Caco-2 (cell line): ENCODE data around the gene AMH. TPM values are rescaled to one million over a fixed set of nuclear protein-coding genes. Genes with fewer than 3 reads are reported as not detected.

Source experiments
- BruUV-seq: library from RNA; stranded (reverse); fragments of 400-500 nt; replicated peaks from 2 replicates; lab custom pipeline; 2021; lab: Mats Ljungman, UMichigan
- CTCF ChIA-PET: fragments of 300-600 bp; sonication (Branson Sonifier 250); formaldehyde crosslinking; loops from one replicate; lab custom pipeline; 2022; ENCODE audit warnings: antibody characterized with exemption; lab: Charles Lee
- POLR2A ChIA-PET: fragments of 300-600 bp; sonication (Branson Sonifier 250); formaldehyde crosslinking; loops from one replicate; lab custom pipeline; 2022; ENCODE audit warnings: antibody characterized with exemption; lab: Charles Lee
- DNase-seq, 2 experiments: peaks; one replicate each; pipeline versions ENCODE4 v3.0.0 to v3.0.0-alpha.2; 2020 to 2022
- H3K27me3 ChIP-seq: replicated peaks from 2 replicates; pipeline ENCODE4 v1.6.0; 2011; ENCODE audit warnings: low read length; ENCODE audit not compliant: control insufficient read depth, insufficient read depth
- H3K36me3 ChIP-seq: 2 replicates; pipeline ENCODE4 v1.5.1; 2011; ENCODE audit warnings: low read length; ENCODE audit not compliant: control insufficient read depth, insufficient read depth
- H3K4me1 ChIP-seq: fragments of 250-450 bp; sonication (Bioruptor Pico); 2 replicates; pipeline ENCODE4 v1.5.1; 2020; ENCODE audit warnings: mild to moderate bottlenecking
- H3K4me3 ChIP-seq: 2 replicates; pipeline ENCODE4 v1.5.1; 2011; ENCODE audit warnings: low read depth, mild to moderate bottlenecking, control low read depth, low read length
- H3K9me3 ChIP-seq: fragments of 250-450 bp; sonication (Bioruptor Pico); 2 replicates; pipeline ENCODE4 v1.5.1; 2020; ENCODE audit warnings: mild to moderate bottlenecking, moderate library complexity
- H3K27ac Mint-ChIP-seq: one replicate; pipeline ENCODE4 v1.8.0; 2022; ENCODE audit warnings: mixed read lengths; ENCODE audit not compliant: unreplicated experiment
- H3K27me3 Mint-ChIP-seq: one replicate; pipeline ENCODE4 v1.8.0; 2022; ENCODE audit warnings: mixed read lengths; ENCODE audit not compliant: insufficient read depth, unreplicated experiment
- H3K36me3 Mint-ChIP-seq: one replicate; pipeline ENCODE4 v1.8.0; 2022; ENCODE audit warnings: mild to moderate bottlenecking, mixed read lengths; ENCODE audit not compliant: insufficient read depth, unreplicated experiment
- H3K4me1 Mint-ChIP-seq: one replicate; pipeline ENCODE4 v1.8.0; 2022; ENCODE audit warnings: low read depth, mixed read lengths; ENCODE audit not compliant: unreplicated experiment
- H3K4me3 Mint-ChIP-seq: one replicate; pipeline ENCODE4 v1.8.0; 2022; ENCODE audit warnings: mild to moderate bottlenecking, moderate library complexity, mixed read lengths; ENCODE audit not compliant: unreplicated experiment
- H3K9me3 Mint-ChIP-seq: one replicate; pipeline ENCODE4 v1.8.0; 2022; ENCODE audit warnings: mixed read lengths; ENCODE audit not compliant: unreplicated experiment
- CTCF ChIP-seq, 2 experiments: fragments of 200-600 bp in 1 of 2; IDR thresholded peaks; 1 replicate in 1 of 2; 2 replicates in 1 of 2; pipeline versions ENCODE4 v1.5.1 to v1.8.0; 2011 to 2022; ENCODE audit warnings: antibody characterized with exemption in 1 of 2, control low read depth in 1 of 2, inconsistent platforms in 1 of 2, low read depth in 1 of 2, low read length in 1 of 2, mild to moderate bottlenecking in 1 of 2, moderate library complexity in 1 of 2; ENCODE audit not compliant: insufficient read depth in 1 of 2, severe bottlenecking in 1 of 2, unreplicated experiment in 1 of 2
- intact Hi-C: fragments of 100-400 bp; cut with micrococcal nuclease; formaldehyde crosslinking; loops from one replicate; pipeline ENCODE4 v1.10.0; 2022; ENCODE audit not compliant: unreplicated experiment
- total RNA-seq: library from RNA; stranded (reverse); gene quantifications from 2 replicates; pipeline ENCODE4 v1.2.3, GENCODE V29; 2022

AMH gene
- total RNA-seq, 1 experiment from 2014 or later = 19.4 TPM

- no peak for DNase-seq
- ChIA-PET CTCF (interaction anchor here (0.6 to 1.0 kb wide), 2 partner anchors 24 to 77 kb away, joined by 3 to 8 read pairs; partner anchors contain the start of gene DOT1L), POLR2A (no interaction called here)
- no TSS peak for BruUV-seq
- Mint-ChIP-seq H3K27ac (peak overlapping the region; percentile 79), H3K36me3 (peaks cover 82% of the 10 kb centered on the region), H3K4me1 (peaks cover 23% of the 10 kb centered on the region), H3K9me3 (no peaks in the 10 kb centered on the region), H3K4me3 (peak overlapping the region; percentile 51), H3K27me3 (no peaks in the 10 kb centered on the region)
- Histone ChIP-seq H3K36me3 (peaks cover 2% of the 10 kb centered on the region), H3K27me3 (no peaks in the 10 kb centered on the region), H3K9me3 (no peaks in the 10 kb centered on the region), H3K4me3 (no peak overlapping the region), H3K4me1 (peaks cover 37% of the 10 kb centered on the region)
- no peak for TF ChIP-seq CTCF (IDR thresholded peaks at IDR 0.05; ENCODE audit: insufficient read depth in 1 of 2, low read depth in 1 of 2, low read length in 1 of 2, severe bottlenecking in 1 of 2, unreplicated experiment in 1 of 2)
- intact Hi-C loops = loop anchor here (5.0 kb wide), 1 partner anchor 77 kb away; no protein-coding TSS in a partner anchor
These were observed 9.1 kb upstream of the AMH start for GRCh38 chr19:2239771-2240770.

- POLR2A ChIA-PET = no interaction called here
- Histone ChIP-seq H3K9me3 (no peaks in the 10 kb centered on the region), H3K36me3 (peaks cover 2% of the 10 kb centered on the region), H3K27me3 (no peaks in the 10 kb centered on the region), H3K4me1 (peaks cover 37% of the 10 kb centered on the region), H3K4me3 (no peak overlapping the region)
- DNase-seq = no peak
- intact Hi-C loops = no loop called here
- TF ChIP-seq CTCF (IDR thresholded peaks at IDR 0.05; ENCODE audit: insufficient read depth in 1 of 2, low read depth in 1 of 2, low read length in 1 of 2, severe bottlenecking in 1 of 2, unreplicated experiment in 1 of 2) = no peak
- Mint-ChIP-seq H3K9me3 (no peaks in the 10 kb centered on the region), H3K4me3 (no peak overlapping the region), H3K27ac (peak overlapping the region; percentile 79), H3K36me3 (peaks cover 83% of the 10 kb centered on the region), H3K27me3 (no peaks in the 10 kb centered on the region), H3K4me1 (peaks cover 23% of the 10 kb centered on the region)
- CTCF ChIA-PET = interaction anchor here (0.5 to 0.6 kb wide), 3 partner anchors 34 to 78 kb away, joined by 3 to 8 read pairs (median 5); partner anchors contain the start of gene DOT1L
- BruUV-seq = no TSS peak
These were observed 8.0 kb upstream of the AMH start for GRCh38 chr19:2240881-2241760.

- no peak overlapping the region for H3K4me3 Mint-ChIP-seq
- intact Hi-C loops = no loop called here
- BruUV-seq = no TSS peak
- Histone ChIP-seq H3K4me3 (no peak overlapping the region), H3K27me3 (no peaks in the 10 kb centered on the region), H3K36me3 (peaks cover 2% of the 10 kb centered on the region), H3K4me1 (peaks cover 37% of the 10 kb centered on the region), H3K9me3 (no peaks in the 10 kb centered on the region)
- ChIA-PET CTCF (interaction anchor here (0.6 kb wide), 1 partner anchor 76 kb away, joined by 4 read pairs; no protein-coding TSS in a partner anchor), POLR2A (no interaction called here)
- DNase-seq = peak; percentile 49 to 55
- peak overlapping the region; percentile 79 for H3K27ac Mint-ChIP-seq
- H3K9me3 Mint-ChIP-seq = no peaks in the 10 kb centered on the region
- peaks cover 23% of the 10 kb centered on the region for H3K4me1 Mint-ChIP-seq
- no peaks in the 10 kb centered on the region for H3K27me3 Mint-ChIP-seq
- H3K36me3 Mint-ChIP-seq = peaks cover 81% of the 10 kb centered on the region
- no peak for TF ChIP-seq CTCF (IDR thresholded peaks at IDR 0.05; ENCODE audit: insufficient read depth in 1 of 2, low read depth in 1 of 2, low read length in 1 of 2, severe bottlenecking in 1 of 2, unreplicated experiment in 1 of 2)
These were observed 7.0 kb upstream of the AMH start for GRCh38 chr19:2242092-2242537.
